Inferior parietal cortex (tissue), 1 donor: Measurements from ENCODE around the gene BST1.
"Not testable (repeated sequence)": the region's sequence is repeated elsewhere in the genome, so short reads cannot be mapped to it uniquely, and the experiment has no call there.

Experiments
- DNase-seq: peaks from one replicate; pipeline ENCODE4 v3.0.0-alpha.2; 2016; ENCODE audit errors: extremely low spot score

Gene BST1

DNA sequence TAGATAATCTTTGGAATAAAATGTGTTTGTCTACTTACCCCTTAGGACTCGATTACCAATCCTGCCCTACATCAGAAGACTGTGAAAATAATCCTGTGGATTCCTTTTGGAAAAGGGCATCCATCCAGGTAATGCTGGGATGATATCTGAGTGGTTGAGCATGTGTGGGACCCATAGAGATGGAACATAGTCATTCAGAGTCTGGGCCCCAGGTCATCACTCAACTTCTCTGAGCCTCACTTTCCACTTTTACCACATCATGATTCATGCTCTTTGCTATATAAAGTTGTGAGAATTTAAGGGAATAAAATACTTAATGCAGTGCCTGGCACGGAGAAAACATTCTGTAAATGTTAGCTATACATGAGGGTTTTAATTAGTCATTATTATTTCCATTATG lies 8.9 kb downstream of the BST1 start:
- DNase-seq: no peak

DNA sequence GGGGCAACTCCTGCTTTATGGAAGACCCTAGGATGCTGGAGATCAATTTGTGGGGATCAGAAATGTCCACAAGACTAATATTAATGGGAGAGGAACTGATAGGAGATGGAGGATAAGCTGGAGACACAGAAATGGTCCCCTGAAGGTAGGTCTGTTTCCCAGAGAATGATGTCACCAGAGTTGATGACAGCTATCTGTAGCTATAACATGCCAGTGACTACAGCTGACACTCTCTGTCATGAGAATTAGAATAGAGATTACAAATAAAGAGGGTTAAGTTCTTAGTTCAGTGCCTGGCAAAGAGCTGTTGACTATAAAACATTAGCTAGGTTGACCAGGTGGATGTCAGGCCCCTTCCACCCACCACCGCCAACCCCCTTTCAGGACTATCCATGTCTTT lies 9.3 kb downstream of the BST1 start:
- DNase-seq: no peak

DNA sequence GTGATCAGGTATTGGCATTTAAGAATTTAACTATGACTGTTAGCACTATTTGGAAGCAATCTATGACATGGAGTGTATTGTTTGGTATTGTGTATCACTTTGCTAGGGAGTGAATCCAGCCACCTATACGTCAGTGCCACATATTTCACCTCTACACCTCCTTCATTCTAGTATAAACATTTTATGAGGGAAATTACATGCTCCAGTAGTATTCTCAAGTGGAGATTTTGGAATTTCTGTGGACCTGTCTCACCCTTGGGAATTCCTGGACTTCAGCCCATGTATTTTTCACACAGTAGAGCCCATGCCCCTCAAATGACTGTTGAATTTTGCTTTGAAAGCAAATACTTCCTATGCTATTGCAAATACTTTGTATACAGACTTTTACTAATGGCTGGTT lies 11.3 kb downstream of the BST1 start:
- no peak for DNase-seq

DNA sequence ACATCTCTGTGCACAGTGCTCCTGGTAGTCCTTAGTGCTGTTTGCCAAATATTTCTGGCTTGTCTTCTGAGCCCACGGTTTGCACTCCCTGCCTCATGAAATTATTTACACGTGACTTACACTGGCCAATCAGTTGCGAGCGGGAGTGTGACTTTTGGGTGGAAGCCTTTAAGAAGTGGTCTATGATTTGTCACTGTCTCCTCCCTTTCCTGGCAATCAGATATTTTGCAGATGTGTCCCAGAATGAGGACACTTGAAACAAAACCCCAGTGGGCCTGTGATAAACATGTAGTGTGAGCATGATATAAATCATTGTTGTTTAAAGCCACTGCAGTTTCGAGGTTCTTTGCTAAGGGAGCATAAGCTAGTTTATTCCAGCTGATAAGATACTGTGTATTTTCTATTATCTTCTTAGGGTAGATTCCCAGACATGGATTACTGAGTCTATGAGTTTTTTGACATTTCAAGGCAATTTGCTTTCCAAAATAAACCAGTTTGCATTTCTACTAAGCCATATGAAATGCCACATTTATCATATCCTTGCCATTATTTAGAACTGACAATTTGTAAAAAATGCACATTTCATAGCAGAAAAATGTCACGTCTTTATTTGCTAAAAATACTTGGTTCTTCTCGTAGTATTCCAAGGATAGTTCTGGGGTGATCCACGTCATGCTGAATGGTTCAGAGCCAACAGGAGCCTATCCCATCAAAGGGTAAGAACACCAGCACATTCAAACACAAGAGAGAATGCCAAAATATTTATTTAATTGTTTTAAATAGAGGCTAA lies 12.0 kb downstream of the BST1 start:
- no peak for DNase-seq

DNA sequence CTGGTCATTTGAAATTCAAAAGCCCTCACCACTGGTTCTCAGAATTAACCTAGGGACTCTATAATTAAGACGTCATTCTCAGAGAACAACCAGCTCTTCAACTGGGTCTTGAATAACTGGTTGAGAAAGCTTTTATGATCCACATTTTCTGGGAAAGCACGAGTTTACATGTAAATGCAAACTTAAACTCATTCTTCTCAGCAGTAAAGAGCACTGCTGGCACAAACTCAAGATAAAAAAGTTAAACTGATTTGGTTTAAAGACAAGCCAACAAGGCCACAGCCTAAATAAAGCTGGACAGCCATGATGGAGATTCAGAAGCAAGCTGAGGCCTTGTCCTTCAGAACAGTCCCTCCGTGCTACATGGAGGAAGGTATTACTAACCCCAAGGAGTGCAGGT lies 13.2 kb downstream of the BST1 start:
- no peak for DNase-seq

DNA sequence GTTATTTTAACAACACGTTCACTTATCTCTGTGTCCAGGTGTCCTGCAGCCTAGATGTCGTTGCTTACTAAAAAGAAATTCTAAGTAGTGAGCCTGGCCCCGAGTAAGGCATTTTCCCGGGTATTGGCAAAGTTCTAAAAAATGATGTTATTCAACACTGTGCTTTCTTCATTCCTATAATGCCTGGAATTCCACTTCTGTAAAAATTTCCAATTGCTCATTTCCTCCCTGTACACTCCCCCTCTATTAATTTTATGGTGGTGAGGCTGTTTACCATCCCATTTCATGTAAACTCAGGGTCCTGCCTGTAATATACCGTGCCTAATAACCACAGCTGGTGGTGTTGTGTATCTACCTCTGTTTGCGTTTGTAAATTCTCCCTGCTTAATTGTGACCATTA lies 14.2 kb downstream of the BST1 start:
- DNase-seq: no peak

DNA sequence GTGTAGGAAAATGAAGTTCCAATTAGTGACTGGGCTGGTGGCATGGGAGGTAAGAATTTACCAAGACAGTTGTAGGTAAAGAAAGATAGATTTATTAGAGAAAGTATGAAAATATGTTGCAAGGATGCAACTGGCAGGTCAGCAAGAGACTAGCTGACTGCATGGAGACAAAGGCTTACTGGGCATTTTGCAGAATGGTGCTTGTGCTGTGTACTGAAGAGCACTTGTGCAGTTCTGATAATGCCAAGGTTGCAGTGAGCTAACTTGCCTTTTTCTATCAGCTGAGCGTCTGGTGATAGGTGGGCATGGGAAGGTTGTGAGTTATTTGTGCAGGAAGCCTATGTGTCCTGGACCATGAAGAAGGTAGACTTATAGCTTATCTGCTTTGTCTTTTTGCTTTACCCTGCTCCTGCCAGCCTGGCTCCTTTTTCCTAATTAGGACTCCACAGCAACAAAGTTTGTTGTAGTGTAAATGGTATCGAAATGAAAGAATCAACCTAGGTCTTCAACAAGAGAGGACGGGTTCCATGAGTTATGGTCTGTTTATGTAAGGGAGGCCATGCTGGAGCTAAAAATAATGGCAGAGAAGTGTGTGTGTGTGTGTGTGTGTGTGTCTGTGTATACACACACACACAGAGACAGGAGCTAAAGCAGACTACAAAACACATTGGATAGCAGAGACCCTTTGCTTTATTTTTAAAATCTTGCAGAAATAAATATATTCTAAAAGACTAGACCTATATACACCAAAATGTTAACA lies 15.0 kb downstream of the BST1 start:
- no peak for DNase-seq

DNA sequence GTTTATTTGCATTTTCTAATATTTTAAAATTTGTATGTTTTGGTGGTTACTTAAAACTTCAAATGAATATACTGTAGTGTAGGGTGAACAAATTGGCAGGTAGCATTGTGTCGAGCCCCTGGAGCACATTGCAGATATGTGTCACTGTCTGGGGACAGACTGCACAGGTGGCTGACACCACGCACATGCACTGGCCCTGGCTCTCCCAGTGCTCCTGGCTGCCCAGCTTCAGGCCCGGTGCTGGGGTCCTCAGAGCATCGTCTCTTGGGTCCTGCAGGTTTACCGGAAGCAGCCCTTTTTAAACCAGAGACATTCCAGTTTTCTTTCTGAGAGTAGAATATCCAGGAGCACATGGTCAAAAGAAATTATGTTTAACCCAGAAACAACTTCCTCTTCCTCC lies 15.6 kb downstream of the BST1 start:
- DNase-seq: no peak

DNA sequence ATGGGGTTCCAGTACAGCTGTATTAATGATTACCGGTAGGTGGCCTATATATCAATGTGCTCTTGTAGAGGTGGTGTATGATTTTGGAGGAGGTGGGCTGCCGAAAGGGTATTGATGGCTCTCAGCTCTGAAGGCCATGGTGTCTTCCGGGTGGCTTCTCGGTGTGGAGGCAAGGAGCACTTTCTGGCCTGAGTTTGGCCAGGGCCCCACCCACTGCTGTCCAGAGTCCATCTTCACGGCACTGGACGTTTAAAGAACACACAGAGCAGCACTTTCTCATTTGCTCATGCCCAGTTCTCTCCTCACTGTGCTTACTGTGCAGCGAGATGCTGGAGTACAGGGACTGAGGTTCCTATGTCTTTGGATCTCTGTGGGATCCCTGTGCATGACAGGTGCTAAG lies 16.1 kb downstream of the BST1 start:
- no peak for DNase-seq

DNA sequence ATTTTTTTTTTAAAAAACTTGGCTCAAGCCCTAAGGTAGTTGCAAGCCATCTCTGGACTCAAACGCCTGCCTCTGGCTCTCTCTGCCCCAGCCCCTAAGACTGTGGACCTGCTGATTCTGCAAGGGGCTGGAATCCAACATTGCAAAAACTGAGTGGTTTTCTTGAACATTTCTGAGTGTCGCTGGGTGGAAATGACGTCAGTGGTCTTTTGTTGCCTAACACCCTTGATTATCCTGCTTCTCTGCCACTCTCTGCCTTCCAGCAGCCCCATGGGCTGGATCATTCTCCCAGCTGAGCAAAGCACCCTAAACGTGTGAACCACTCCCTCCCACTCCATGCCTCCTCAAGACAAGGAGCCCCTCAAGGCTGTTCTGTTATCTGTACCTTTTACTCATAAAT lies 16.6 kb downstream of the BST1 start:
- DNase-seq: no peak

DNA sequence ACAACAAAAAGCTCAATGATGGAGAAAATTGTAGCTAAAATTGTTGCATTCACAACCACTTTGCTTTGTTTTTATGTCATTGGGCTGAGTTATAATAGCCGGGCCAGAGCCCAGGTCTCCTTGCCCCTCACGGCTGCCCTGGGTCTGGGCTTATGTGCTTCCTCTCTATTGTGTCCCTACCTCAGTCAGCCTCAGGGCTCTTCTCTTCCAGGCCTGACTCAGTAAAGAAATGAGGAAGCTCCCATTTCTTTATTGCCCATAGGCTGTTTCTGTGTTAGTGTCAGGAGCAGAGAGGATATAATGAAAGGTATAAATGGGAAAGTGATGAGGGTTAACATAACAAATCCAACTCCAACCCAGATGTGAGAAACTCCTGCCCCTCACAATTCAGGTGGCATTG lies 18.0 kb downstream of the BST1 start:
- no peak for DNase-seq

DNA sequence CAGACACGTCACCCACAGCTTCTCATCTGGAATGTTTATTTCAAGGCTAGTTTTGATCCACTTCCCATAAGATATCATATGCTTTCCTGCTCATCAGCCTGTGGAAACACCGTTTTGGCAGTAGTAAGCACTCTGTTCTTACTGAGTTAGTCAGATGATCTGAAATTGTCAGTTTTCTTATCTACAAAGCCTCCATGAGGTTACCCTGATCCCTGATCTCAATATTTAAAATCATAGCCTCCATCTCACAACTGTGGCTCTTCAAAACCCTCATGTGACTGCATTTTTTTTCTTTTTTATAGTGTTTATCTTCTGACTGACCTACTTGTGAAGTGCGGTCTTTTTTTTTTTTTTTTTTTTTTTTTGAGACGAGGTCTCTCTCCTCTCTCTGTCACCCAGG lies 22.7 kb downstream of the BST1 start:
- no peak for DNase-seq

DNA sequence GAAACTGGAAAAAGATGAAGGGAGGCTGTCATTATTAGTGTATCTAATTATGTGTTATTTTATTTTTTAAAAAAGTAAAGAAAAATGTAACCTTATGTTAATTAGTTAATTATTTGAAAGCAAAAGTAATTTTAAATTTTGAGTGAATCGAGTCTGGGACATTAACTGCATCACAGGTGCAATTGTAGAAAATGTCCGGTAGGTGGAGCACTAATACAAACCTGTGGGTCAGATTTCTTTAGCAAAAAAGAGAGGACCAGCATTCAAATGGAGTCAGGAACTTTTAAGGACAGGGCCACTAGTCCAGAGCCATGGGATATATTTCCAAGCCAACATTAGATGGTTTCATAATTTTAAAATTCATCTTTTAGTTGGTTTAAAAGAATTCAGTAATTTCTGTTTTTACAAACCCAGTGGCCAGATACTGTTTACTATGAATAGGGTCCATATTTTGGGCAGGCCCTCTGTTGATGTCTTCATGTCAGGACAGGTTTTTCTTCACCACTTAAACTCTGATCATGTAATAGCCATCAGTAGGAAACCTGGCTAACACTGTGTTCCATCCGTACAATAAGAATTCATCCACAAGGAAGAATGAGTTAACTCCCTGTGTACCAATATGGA lies 27.2 kb downstream of the BST1 start:
- DNase-seq: peak; percentile 87

DNA sequence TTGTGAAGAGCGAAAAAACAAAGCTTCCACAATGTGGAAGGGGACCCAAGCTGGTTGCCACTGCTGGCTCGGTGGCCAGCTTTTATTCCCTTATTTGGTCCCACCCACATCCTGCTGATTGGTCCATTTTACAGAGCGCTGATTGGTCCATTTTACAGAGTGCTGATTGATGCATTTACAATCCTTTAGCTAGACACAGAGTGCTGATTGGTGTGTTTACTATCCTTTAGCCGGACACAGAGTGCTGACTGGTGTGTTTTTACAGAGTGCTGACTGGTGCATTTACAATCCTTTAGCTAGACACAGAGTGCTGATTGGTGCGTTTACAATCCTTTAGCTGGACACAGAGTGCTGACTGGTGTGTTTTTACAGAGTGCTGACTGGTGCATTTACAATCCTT lies 30.2 kb downstream of the BST1 start:
- DNase-seq: not testable (repeated sequence)

DNA sequence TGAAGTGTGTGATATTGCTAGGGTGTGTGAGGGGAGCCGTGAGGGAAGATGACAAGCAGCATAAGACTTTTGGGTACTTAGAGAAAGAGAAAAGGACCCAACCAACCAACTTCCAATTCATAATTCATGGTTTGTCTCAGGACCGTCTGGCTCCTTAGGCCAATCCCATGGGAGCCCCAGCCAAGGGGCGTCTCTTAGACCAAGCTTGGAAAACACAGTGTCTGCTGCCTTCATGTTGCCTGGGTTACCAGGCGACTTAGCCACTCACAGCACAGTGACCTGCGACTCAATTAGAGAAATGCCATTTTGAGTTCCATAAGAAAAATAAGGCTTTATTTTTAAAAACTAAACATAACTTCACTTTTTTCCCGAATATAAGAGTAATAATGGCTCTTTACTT lies 32.7 kb downstream of the BST1 start:
- no peak for DNase-seq

DNA sequence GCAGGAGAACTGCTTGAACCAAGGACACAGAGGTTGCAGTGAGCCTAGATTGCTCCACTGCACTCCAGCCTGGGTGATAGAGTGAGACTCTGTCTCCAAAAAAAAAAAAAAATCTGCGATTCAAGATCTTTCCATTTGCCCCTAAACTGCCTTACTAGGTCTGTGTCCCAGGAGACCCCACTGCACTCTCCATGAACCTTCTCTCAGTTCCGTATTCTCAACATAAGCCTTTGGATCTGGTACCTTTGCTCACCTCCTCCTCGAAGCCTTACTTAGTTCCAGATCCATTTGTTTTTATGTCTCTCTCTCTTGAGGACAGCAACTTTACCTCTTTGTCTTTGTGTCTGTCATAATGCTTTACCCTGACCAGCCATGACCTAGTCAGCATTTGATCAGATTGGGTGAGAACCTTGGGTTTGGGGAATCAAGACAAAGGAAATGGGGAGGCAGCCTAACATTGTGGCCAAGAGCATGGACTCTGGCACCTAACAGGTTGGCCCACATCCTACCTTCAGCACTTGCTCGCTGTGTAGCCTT lies 33.7 kb downstream of the BST1 start:
- no peak for DNase-seq

DNA sequence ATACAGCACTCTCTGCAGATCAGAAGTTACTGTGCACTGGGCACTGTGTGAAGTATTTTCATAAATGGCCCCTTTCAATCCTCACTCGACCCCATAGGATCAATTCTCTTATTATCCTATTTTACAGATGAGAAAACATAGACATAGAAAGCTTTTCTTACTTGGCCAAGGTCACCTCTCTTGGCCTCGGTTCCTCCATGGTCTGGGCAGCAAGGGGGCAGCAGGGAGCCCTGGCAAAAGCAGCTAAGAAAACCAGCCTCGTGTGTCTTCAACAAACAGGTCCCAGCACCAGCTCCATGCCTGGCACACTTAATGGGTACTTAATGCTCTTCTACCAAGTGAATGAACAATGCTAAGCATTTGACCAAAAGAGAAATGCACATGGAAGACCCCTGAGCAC lies 34.4 kb downstream of the BST1 start:
- DNase-seq: no peak

DNA sequence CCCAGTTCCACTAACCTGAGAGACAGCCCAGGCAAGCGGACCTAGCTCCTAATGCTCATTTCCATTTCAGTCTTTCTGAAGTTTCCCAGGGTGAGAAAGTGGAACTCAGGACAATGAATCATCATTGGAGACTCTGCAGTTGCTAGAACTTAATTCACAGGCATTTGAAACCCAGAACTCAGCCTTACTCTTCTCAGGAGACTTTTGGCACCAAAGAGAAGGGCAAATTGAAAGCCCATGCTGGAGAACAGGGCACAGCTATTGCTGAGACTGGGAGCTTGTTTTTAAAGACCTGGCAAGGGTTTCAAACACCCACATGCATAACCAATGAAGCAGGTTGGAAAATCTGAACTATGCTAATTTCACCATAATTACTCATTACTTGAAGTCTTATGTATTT lies 36.0 kb downstream of the BST1 start:
- no peak for DNase-seq

DNA sequence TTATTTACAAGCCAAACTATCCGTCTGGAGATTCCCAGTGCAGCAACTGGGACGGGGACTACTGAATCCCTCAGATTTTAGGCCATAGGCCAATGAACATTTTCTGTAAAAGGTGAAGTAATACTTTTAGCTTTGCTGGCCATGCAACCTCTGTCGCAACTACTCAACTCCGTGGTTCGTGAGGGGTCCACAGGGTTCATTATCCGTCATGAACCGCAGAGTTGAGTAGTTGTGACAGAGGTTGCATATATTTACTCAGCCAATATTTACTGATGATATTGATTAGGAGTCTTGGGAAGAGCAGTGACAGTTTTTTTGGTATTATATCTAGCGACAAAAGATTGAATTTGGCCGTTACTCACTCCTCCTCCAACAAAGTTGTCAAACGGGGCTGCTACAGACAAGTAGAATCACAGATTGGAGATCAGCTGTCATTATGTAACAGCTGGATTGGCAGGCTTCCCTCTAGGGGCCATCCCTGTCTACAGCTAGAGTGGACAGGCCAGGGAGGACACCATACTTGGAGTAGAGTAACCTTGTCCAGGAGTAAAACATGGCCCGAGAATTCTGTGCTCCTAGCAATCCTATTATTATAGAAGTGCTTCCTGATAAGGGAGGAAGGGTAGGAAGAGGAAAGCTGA lies 38.0 kb downstream of the BST1 start:
- DNase-seq: no peak

DNA sequence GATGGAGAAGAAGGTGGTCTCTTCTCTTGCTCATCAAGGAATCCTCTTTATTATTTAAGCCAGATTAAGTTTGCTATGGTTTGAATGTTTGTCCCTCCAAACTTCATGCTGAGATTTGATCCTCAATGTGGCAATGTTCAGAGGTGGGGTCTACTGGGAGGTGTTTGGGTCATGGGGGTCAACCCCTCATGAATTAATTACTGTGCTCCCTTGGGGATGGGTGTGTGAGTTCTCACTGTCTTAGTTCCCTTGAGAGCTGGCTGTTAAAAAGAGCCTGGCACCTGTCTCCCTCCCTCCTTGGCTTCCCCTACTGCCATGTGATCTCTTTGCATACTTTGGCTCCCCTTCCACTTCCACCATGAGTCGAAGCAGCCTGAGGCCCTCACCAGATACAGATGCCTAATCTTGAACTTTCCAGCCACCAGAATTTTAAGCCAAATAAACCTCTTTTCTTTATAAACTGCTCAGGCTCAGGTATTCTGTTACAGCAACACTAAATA lies 39.3 kb downstream of the BST1 start:
- DNase-seq: no peak

DNA sequence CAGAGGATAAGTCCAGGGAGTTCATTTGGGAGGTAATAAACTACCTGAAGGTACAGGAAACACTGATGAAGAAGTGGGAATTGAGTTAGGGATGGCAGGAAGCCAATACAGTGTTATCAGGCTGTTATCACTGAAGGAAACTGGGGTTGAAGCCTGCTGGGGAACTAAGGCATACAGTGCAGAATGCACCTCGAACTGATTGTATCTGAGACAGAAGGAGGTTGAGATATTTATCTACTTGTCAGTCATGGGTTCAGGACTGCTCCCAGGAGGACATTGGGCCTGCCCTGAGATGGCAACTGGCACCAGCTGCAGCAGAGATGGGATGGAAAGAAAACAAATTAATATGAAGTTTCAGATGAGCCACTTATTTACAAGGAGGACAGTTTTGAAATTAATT lies 39.8 kb downstream of the BST1 start:
- no peak for DNase-seq

DNA sequence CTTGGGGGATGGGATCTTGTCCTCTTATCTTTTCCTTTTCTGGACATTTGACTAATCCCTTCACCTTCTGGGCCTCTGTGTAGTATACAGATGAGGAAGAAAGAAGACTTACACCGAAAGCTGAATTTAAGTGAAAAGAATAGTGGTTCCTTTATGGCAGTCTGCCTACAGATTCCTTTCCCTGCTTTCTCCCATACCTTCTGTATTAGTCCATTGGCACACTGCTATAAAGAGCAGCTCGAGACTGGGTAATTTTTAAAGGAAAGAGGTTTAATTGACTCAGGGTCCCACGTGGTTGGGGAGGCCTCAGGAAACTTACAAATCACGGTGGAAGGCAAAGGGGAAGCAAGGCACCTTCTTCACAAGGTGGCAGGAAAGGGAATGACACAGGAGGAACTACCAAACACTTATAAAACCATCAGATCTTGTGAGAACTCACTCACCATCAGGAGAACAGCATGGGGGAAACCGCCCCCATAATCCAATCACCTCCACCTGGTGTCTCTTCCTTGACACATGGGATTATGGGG lies 41.2 kb downstream of the BST1 start:
- DNase-seq: no peak
